Mononuclear cell (primary cell): ENCODE measurements around the gene SH2D7. TPM values are rescaled to one million over a fixed set of nuclear protein-coding genes. Genes with fewer than 3 reads are reported as not detected.

ENCODE experiments used
- H3K27me3 ChIP-seq: 2 replicates; pipeline ENCODE4 v1.6.0; 2011; ENCODE audit warnings: low read length, control low read depth; ENCODE audit not compliant: insufficient read depth
- H3K4me1 ChIP-seq: 2 replicates; pipeline ENCODE4 v1.5.1; 2011; ENCODE audit warnings: mild to moderate bottlenecking, low read length, control low read depth; ENCODE audit not compliant: insufficient read depth
- H3K4me3 ChIP-seq: 2 replicates; pipeline ENCODE4 v1.5.1; 2011; ENCODE audit warnings: mild to moderate bottlenecking, low read length, moderate library complexity
- H3K9me3 ChIP-seq: 2 replicates; pipeline ENCODE4 v1.5.1; 2011; ENCODE audit warnings: low read depth, mild to moderate bottlenecking, control low read depth, low read length
- total RNA-seq: library from RNA; depleted of rRNA; stranded (reverse); fragments of >200 nt; gene quantifications from one replicate; pipeline ENCODE4 v1.2.3, GENCODE V29; 2012

Gene SH2D7
- total RNA-seq, 1 donor: not detected

DNA sequence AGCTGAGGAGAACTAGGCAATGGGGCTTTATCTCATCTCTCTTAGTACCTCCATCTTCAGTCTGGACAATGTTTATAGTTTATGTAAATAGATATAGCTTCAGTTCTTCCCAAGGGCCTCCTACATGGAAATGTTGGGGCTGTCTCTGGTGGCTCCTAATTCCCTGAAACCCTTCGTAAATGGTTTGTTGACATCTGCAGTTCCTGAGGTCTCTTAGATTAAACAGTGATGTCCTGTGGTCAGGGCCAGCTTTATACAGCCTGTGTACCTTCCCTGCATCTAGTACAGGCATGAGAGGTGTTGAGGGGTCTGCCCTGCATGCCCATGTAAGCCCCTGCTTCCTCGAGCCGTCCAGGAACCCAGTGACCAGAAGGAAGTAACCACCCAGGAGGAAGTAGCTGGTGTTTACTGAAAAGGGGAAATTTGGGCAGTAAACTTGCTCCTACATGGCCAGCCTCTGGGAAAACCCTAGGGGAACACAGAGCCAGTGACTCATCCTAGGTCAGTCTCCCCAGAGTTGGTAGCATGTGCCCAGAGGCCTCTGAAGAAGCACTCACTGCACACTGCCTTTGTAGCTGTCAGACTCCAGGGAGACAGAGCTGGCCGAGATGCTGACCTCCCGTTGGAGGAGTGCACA lies 10.1 kb upstream of the SH2D7 start:
- Histone ChIP-seq H3K4me1 (peaks cover 34% of the 10 kb centered on the region), H3K27me3 (no peaks in the 10 kb centered on the region), H3K9me3 (no peaks in the 10 kb centered on the region), H3K4me3 (no peak overlapping the region)

DNA sequence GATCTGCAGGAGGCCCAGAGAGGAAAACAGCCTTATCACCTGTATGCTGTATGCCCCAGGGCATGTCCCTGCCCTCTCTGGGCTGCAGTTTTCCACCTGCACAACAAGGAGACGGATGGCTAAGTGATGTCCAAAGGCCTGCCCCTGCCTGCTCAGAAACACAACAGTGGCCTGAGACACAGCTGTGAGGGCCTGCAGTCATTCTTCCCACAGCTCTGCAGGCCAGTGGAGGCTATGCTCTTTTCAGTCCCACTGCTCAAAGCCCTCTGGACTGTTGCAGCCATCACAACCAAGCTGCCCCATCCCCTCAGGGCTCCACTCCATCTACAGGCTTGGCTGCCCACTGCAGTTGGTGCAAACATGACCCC lies 9.6 kb upstream of the SH2D7 start:
- peaks cover 39% of the 10 kb centered on the region for H3K4me1 ChIP-seq
- no peak overlapping the region for H3K4me3 ChIP-seq
- no peaks in the 10 kb centered on the region for H3K27me3 ChIP-seq
- no peaks in the 10 kb centered on the region for H3K9me3 ChIP-seq

DNA sequence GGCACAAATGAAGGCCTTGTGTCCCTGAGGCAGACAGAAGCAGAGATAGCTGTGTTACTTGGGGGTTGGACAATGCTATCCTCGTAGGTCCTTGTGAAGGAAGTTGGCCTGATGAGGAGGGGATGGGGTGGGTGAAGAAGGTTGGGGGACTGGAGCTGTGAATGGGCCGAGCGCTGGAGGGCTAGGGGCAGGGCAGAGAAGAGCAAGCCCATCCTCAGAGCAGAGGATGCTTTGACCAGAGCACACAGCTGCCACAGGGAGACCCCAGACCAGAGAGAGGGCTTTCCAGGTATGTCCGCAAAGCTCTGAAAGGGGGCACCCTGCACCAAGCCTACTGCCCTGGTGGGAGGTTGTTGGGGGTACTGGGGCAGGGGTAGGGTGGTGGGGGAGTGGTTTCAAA lies 9.2 kb upstream of the SH2D7 start:
- Histone ChIP-seq H3K27me3 (no peaks in the 10 kb centered on the region), H3K4me3 (no peak overlapping the region), H3K4me1 (peaks cover 39% of the 10 kb centered on the region), H3K9me3 (no peaks in the 10 kb centered on the region)

DNA sequence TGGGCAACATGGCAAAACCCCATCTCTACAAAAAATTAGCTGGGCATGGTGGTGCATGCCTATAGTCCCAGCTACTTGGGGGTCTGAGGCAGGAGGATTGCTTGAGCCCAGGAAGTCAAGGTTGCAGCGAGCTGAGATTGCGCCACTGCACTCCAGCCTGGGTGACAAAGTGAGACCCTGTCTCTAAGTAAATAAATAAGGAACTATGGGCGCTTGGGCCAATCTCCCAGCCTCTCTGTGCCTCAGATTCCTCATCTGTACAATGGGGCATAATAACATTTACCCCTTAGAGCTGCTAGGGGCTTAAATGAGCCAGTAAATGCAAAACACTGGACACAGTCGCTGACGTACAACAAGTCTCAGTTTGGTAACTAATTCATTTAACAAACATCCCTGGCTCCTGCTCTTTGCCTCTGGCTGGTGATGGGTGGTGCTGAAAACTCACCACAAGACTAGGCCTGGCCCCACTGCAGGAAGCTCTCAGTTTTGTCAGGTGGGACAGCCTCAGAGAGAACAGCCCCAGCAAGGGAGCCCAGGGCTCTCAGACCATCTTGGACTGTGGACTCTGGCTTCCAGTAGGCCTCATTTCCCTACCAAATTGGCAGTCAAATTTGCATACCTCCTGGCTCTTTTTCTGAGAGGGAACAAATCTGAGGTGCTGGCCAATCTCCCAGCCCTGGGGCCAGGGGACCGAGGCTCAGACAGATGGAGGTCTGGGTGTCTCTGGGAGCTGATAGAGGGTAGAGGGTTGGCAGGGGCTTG lies 8.5 kb upstream of the SH2D7 start:
- H3K9me3 ChIP-seq: no peaks in the 10 kb centered on the region
- H3K4me1 ChIP-seq: peaks cover 45% of the 10 kb centered on the region
- H3K27me3 ChIP-seq: no peaks in the 10 kb centered on the region
- H3K4me3 ChIP-seq: no peak overlapping the region

DNA sequence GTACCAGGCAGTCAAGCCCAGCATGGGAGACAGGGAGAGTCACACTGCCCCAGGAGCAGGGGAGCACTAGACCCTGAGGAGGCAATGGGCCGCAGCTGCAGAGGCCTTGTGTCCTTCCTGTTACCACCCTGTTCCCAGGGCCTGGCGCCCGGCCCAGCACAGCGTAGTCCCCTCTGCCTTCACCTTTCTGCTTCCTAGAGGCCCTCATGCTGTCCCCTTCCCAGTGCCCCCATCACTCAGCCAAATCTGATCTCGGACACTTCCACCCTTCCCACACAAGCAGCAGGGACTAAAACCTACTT lies 8.0 kb upstream of the SH2D7 start:
- Histone ChIP-seq H3K27me3 (no peaks in the 10 kb centered on the region), H3K4me3 (no peak overlapping the region), H3K4me1 (peaks cover 46% of the 10 kb centered on the region), H3K9me3 (no peaks in the 10 kb centered on the region)

DNA sequence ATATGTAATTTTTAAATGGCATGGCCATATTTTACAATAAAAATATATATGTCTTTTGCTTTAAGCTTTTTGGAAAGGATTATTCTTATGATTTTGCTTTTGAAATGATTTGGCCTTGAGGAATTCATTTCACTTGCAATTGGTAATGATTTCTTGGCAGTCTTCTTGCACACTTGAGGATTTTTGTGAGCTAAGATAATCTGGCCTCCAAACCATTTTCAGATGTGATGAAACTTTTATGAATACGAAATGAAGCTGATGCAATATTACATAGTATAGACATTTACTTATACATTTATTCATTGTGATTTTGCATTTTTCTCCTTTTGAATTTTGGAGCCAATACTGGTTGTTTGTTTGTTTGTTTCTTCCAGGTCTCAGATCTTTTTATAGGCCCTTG lies 6.4 kb upstream of the SH2D7 start:
- H3K27me3 ChIP-seq: no peaks in the 10 kb centered on the region
- H3K9me3 ChIP-seq: no peaks in the 10 kb centered on the region
- no peak overlapping the region for H3K4me3 ChIP-seq
- peaks cover 46% of the 10 kb centered on the region for H3K4me1 ChIP-seq

DNA sequence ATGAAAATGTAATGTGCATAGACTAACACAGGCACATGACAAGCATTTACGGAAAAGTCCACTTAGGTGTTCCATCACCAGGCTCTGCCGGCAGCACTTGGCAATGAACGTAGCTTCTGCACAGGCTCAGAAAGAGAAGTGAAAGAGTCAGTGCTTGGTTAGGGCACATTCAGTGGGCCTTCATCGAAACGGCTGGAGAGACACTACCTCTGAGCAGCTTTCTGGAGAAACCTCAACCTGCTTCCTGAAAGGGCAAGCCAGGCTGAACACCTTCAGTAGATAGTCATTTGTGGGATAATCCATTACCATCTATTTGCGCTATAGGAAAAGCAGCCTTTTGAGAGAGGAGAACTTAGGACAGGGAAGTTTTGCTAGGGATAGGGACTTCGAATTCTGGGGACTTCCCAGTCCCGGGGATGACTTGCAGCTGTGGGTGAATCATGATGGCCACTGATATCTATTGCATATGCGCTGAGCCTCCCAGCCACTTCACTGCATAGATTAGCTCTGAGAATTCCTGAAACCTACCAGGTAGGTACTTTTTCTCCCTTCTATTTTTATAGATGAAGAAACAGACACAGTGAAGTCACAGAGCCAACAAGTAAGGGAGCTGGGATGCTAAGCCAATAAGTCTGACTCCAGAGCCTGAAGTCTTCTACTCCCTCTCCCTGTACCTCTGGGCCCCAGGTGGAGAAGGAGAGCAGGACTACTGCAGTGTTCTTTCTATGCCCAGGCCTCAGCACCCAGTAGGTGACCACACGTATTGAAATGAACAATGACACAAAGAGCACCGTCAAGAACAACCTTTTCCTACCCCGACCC lies 4.2 kb upstream of the SH2D7 start:
- H3K4me3 ChIP-seq: no peak overlapping the region
- H3K4me1 ChIP-seq: peaks cover 30% of the 10 kb centered on the region
- H3K9me3 ChIP-seq: no peaks in the 10 kb centered on the region
- no peaks in the 10 kb centered on the region for H3K27me3 ChIP-seq

DNA sequence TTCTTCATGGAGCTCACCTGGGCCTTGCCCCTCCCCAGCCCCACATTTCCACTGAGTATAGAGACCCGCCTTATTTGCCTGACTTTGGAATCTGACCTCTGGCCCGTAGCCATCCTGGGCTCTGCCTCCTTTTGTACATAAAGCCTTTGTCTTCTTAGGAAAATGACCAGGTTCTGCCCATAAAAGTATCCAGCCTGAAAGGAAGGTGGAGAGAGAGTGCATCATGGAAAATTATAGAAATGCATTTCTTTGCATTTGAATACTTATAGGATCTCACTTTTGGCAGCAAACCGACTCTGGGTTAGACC lies 3.6 kb upstream of the SH2D7 start:
- Histone ChIP-seq H3K4me1 (peaks cover 27% of the 10 kb centered on the region), H3K4me3 (no peak overlapping the region), H3K27me3 (no peaks in the 10 kb centered on the region), H3K9me3 (no peaks in the 10 kb centered on the region)

DNA sequence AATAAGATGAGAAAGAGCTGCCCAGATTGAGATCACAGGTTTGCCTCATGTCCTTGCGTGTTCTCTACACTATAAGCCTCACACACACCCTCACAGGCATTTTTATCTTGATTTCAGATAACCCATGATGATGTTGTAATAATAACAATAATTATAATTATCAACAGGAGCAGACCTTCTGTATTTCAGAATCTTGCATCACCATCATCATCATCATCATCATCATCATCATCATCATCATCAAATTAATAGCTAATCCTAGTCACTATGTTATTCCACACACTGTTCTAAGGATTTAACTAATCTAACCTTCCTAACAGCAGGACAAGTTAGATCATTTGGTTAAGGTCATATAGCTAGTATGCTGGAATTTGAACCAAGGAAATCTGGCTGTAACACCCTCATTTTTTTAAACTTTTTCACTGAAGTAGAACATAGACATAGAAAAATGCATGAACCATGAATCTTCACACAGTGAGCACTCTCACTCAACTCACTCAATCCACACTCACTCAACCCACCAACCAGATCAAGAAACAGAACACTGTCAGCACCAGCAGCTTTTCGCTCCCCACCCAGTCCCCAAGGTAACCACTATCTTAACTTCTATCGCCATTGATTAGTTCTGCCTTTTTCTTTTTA lies 1.8 kb upstream of the SH2D7 start:
- peaks cover 17% of the 10 kb centered on the region for H3K4me1 ChIP-seq
- no peaks in the 10 kb centered on the region for H3K27me3 ChIP-seq
- H3K9me3 ChIP-seq: no peaks in the 10 kb centered on the region
- H3K4me3 ChIP-seq: no peak overlapping the region

DNA sequence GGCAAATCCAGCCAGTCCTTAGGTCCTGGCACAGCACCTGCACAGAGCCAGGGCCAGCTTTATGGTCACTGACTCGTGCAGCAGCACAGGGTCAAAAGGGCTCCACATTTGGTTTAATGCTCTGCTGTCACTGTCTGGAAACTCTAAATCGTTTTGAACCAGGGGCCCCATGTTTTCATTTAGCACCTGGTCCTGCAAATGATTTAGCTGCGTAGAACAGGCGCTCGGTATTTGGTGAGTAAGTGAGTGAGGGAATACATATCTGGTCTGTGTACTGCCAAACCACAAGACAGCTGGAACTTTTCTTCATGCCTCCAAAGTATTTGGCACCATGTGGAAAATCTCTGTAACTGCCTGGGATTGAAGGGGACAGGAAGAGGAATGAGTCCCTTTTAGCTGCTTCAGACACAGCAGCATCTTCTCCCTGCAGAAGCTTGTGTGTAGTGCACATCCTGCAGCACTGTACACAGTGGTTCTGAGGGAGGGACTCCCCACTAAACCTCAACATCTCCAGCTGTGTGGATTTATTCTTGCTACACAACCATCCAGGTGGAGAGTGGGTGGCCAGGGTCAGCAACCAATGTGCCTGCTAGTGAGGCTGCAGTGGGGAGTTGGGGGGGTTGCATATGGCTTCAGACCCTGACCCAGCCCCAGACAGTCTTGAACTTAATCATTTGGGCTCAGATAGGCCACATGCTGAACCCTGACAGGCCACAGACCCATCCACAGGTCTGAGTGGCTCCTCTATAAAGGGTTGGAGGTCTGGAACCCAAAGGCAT lies 1.1 kb downstream of the SH2D7 start:
- Histone ChIP-seq H3K4me1 (peaks cover 6% of the 10 kb centered on the region), H3K27me3 (no peaks in the 10 kb centered on the region), H3K4me3 (no peak overlapping the region), H3K9me3 (no peaks in the 10 kb centered on the region)

DNA sequence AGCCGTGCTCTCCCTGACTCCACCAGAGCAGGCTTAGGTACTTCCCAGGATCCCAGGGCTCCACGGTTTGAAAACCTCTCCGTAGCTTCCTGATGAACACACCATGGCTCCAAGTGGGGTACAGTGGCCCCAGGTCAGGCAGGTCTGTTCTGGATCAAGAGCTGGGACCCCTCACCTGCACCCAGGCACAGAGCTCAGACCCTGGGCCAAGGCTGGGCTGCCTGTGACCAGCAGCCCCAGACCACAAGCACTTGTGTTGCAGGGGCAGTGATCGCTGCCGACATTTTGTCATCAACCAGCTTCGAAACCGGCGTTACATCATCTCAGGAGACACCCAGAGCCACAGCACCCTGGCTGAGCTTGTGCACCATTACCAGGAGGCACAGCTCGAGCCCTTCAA lies 5.3 kb downstream of the SH2D7 start:
- H3K4me1 ChIP-seq: peaks cover 2% of the 10 kb centered on the region
- H3K27me3 ChIP-seq: no peaks in the 10 kb centered on the region
- no peaks in the 10 kb centered on the region for H3K9me3 ChIP-seq
- no peak overlapping the region for H3K4me3 ChIP-seq

DNA sequence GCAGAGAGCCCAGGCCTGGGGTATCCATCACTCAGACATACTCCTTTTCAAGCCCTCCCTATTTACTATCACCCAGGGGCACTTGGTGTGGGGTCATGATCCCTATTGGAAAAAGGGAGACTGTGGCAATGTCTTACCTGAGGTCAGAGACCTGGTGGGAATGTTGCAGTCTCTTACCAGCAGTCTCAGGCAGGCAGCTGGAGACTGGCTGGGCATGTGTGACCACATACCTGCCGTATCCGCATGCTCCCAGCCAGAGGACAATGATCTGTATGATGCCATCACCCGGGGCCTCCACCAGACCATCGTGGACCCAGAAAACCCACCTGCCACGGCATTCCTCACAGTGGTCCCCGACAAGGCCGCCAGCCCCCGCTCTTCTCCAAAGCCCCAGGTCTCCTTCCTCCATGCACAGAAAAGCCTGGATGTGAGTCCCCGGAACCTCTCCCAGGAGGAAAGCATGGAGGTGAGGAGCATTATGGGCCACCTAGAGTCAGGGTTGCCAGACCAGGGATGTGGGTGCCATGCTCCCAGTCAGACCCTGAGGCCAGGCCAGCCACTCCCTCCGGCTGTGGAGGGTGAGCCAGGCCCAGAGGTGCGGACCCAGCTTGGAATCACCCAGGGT lies 5.9 kb downstream of the SH2D7 start:
- Histone ChIP-seq H3K27me3 (no peaks in the 10 kb centered on the region), H3K4me1 (peaks cover 8% of the 10 kb centered on the region), H3K4me3 (no peak overlapping the region), H3K9me3 (no peaks in the 10 kb centered on the region)

DNA sequence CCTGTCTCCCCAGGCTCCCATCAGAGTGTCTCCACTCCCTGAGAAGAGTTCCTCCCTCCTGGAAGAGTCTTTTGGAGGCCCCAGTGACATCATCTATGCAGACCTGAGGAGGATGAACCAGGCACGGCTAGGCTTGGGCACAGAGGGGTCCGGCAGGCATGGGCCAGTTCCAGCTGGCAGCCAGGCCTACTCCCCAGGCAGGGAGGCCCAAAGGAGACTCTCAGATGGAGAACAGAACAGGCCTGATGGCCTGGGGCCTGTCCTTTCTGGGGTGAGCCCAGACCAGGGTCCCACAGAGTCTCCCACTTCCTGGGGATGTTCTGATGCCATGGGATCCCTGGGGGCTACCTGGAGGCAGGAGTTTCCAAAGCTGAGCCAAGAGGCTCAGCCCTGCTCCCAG lies 8.5 kb downstream of the SH2D7 start:
- peaks cover 34% of the 10 kb centered on the region for H3K4me1 ChIP-seq

DNA sequence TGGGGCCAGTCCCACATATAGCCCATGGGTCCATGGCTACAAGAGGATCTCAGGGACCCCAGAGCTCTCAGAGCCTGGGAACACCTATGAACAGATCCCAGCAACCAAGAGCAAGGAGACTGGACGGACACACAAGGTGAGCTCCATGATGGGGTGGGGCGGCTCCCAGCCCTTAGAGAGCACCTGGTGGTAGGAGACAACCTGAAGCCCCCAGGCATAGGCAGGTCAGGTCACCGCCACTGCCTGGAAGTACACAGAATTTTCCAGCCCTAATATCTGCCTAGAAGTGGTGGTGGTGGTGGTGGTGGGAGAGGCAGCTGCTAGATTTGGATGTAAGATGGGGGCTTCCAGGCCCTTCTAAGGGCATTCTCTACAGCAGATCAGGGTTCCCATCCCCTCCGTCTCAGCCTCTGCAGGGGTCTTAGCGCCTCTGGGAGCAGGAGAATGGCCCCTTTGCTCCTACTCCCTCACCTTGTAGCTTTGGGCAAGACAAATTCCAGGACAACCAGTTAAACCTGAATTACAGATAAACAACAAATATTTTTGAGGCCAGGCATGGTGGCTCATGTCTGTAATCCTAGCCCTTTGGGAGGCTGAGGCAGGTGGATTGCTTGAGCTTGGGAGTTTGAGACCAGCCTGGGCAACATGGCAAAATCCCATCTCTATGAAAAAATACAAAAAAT lies 9.2 kb downstream of the SH2D7 start:
- Histone ChIP-seq H3K9me3 (no peaks in the 10 kb centered on the region), H3K27me3 (no peaks in the 10 kb centered on the region), H3K4me3 (no peak overlapping the region), H3K4me1 (peaks cover 37% of the 10 kb centered on the region)

More for the DNA sequence above, 8.5 kb downstream of the SH2D7 start:
- Histone ChIP-seq H3K4me3 (no peak overlapping the region), H3K9me3 (no peaks in the 10 kb centered on the region), H3K27me3 (no peaks in the 10 kb centered on the region)
